ENCODE data around the gene CACNA1E.

CACNA1E gene

GRCh38 chr1:181562395-181562794 lies 79.1 kb downstream of the CACNA1E start:
- no peak for DNase-seq

GRCh38 chr1:181568736-181569135 lies 85.4 kb downstream of the CACNA1E start:
- DNase-seq: no peak

GRCh38 chr1:181577475-181577874 lies 94.2 kb downstream of the CACNA1E start:
- DNase-seq: peak in 13 of 58 donors; percentile 4 to 49 (median 17)

- no peak for DNase-seq
These were observed 100.3 kb downstream of the CACNA1E start for GRCh38 chr1:181583598-181583997.

- peak in 14 of 58 donors; percentile 1 to 46 (median 8) for DNase-seq
These were observed 104.6 kb downstream of the CACNA1E start for GRCh38 chr1:181587870-181588438.

- no peak for DNase-seq
These were observed 105.3 kb downstream of the CACNA1E start for GRCh38 chr1:181588631-181589030.

- no peak for DNase-seq
These were observed 109.0 kb downstream of the CACNA1E start for GRCh38 chr1:181592255-181592859.

- no peak for DNase-seq
These were observed 109.7 kb downstream of the CACNA1E start for GRCh38 chr1:181593042-181593441.

GRCh38 chr1:181594553-181594952 lies 111.2 kb downstream of the CACNA1E start:
- DNase-seq: no peak

GRCh38 chr1:181595234-181595633 lies 111.9 kb downstream of the CACNA1E start:
- DNase-seq: peak in 13 of 58 donors; percentile 5 to 48 (median 16)

- DNase-seq: no peak
These were observed 118.1 kb downstream of the CACNA1E start for GRCh38 chr1:181601186-181601950.

- no peak for DNase-seq
These were observed 120.6 kb downstream of the CACNA1E start for GRCh38 chr1:181603735-181604410.

GRCh38 chr1:181604482-181605249 lies 121.3 kb downstream of the CACNA1E start:
- peak in 2 of 58 donors; percentile 12 to 15 for DNase-seq

- DNase-seq: no peak
These were observed 124.2 kb downstream of the CACNA1E start for GRCh38 chr1:181607524-181607923.

- DNase-seq: no peak
These were observed 125.1 kb downstream of the CACNA1E start for GRCh38 chr1:181608386-181608785.

GRCh38 chr1:181608948-181609347 lies 125.6 kb downstream of the CACNA1E start:
- DNase-seq: no peak

GRCh38 chr1:181612100-181612499 lies 128.8 kb downstream of the CACNA1E start:
- DNase-seq: no peak

- no peak for DNase-seq
These were observed 135.2 kb downstream of the CACNA1E start for GRCh38 chr1:181618559-181618958.

GRCh38 chr1:181620183-181620582 lies 136.9 kb downstream of the CACNA1E start:
- DNase-seq: no peak

GRCh38 chr1:181623850-181624249 lies 140.5 kb downstream of the CACNA1E start:
- DNase-seq: no peak

GRCh38 chr1:181626279-181626938 lies 143.1 kb downstream of the CACNA1E start:
- DNase-seq: no peak
